PC-3 (cell line): ENCODE results near the gene PYROXD2. TPM values are rescaled to one million over a fixed set of nuclear protein-coding genes. Genes with fewer than 3 reads are reported as not detected.

ENCODE experiments used
- ATAC-seq: fragments of 200-7000 bp; cut with Tn5 transposase; 2 replicates; pipeline ENCODE4 v1.9.1; 2020; ENCODE audit warnings: mild to moderate bottlenecking, moderate library complexity
- BruUV-seq: library from RNA; stranded (reverse); fragments of 400-500 nt; replicated peaks from 2 replicates; lab custom pipeline; 2021; lab: Mats Ljungman, UMichigan
- CTCF ChIA-PET: fragments of 300-600 bp; sonication (Branson Sonifier 250); formaldehyde crosslinking; loops from one replicate; lab custom pipeline; 2022; ENCODE audit warnings: antibody characterized with exemption; lab: Charles Lee
- POLR2A ChIA-PET: fragments of 300-600 bp; sonication (Branson Sonifier 250); formaldehyde crosslinking; loops from one replicate; lab custom pipeline; 2022; ENCODE audit warnings: antibody characterized with exemption; ENCODE audit not compliant: unreplicated experiment; lab: Charles Lee
- DNase-seq: peaks from one replicate; pipeline ENCODE4 v3.0.0-alpha.2; 2015
- H2AFZ ChIP-seq: fragments of 300-600 bp; sonication (generic); 2 replicates; pipeline ENCODE4 v1.6.0; 2016; ENCODE audit warnings: antibody characterized with exemption, low read length
- H3F3A ChIP-seq: fragments of 300-600 bp; sonication (generic); one replicate; pipeline ENCODE4 v1.6.0; 2017; ENCODE audit warnings: antibody characterized with exemption, low read length, control low read depth, mild to moderate bottlenecking; ENCODE audit not compliant: unreplicated experiment
- H3K27ac ChIP-seq: fragments of 300-600 bp; sonication (generic); 2 replicates; pipeline ENCODE4 v1.5.1; 2016; ENCODE audit warnings: mild to moderate bottlenecking, low read length
- H3K27me3 ChIP-seq: fragments of 300-600 bp; sonication (generic); 2 replicates; pipeline ENCODE4 v1.6.1; 2016; ENCODE audit warnings: low read length, mixed read lengths
- H3K36me3 ChIP-seq: fragments of 300-600 bp; sonication (generic); 2 replicates; pipeline ENCODE4 v1.6.1; 2016; ENCODE audit warnings: low read depth, mixed run types, low read length, mixed read lengths
- H3K4me1 ChIP-seq: fragments of 300-600 bp; sonication (generic); 2 replicates; pipeline ENCODE4 v1.5.1; 2016; ENCODE audit warnings: low read length; ENCODE audit not compliant: insufficient read depth
- H3K4me2 ChIP-seq: fragments of 300-600 bp; sonication (generic); 2 replicates; pipeline ENCODE4 v1.6.0; 2016; ENCODE audit warnings: low read length
- H3K4me3 ChIP-seq: fragments of 300-600 bp; sonication (generic); 2 replicates; pipeline ENCODE4 v1.5.1; 2016; ENCODE audit warnings: mild to moderate bottlenecking, low read length, mixed read lengths
- H3K79me2 ChIP-seq: fragments of 300-600 bp; sonication (generic); 2 replicates; pipeline ENCODE4 v1.6.1; 2017; ENCODE audit warnings: low read length, mixed read lengths
- H3K9ac ChIP-seq: fragments of 300-600 bp; sonication (generic); 2 replicates; pipeline ENCODE4 v1.6.0; 2016; ENCODE audit warnings: mild to moderate bottlenecking, low read length
- H3K9me2 ChIP-seq: fragments of 300-600 bp; sonication (generic); replicated peaks from 2 replicates; pipeline ENCODE4 v1.6.1; 2016; ENCODE audit warnings: mixed run types, low read length, mixed read lengths
- H3K9me3 ChIP-seq: fragments of 300-600 bp; sonication (generic); 2 replicates; pipeline ENCODE4 v1.6.1; 2016; ENCODE audit warnings: low read length, mixed read lengths
- H4K20me1 ChIP-seq: fragments of 300-600 bp; sonication (generic); 2 replicates; pipeline ENCODE4 v1.6.1; 2016; ENCODE audit warnings: low read length, mixed read lengths
- CTCF ChIP-seq: fragments of 300-600 bp; sonication (generic); conservative IDR thresholded peaks from 2 replicates; pipeline ENCODE4 v1.5.1; 2017; ENCODE audit warnings: antibody characterized with exemption, low read depth, mild to moderate bottlenecking, low read length
- EZH2 ChIP-seq: fragments of 300-600 bp; sonication (generic); IDR thresholded peaks from one replicate; pipeline ENCODE4 v1.6.1; 2017; ENCODE audit warnings: antibody characterized with exemption, mild to moderate bottlenecking, low read length; ENCODE audit not compliant: unreplicated experiment
- EZH2phosphoT487 ChIP-seq: fragments of 300-600 bp; sonication (generic); IDR thresholded peaks from 2 replicates; pipeline ENCODE4 v1.6.1; 2018; ENCODE audit warnings: mild to moderate bottlenecking, antibody characterized with exemption, low read length, borderline replicate concordance
- intact Hi-C: fragments of 100-400 bp; cut with micrococcal nuclease; formaldehyde crosslinking; loops from 2 replicates; pipeline ENCODE4 v1.9.0; 2023
- total RNA-seq: library from RNA; depleted of rRNA; stranded (reverse); fragments of >200 nt; gene quantifications from 2 replicates; pipeline ENCODE4 v1.2.3, GENCODE V29; 2014

PYROXD2 gene
- total RNA-seq, 1 experiment from 2014 or later = 3.1 TPM

GRCh38 chr10:98444314-98445006 lies 29.5 kb upstream of the PYROXD2 start:
- TF ChIP-seq CTCF = no peak
- no peak for TF ChIP-seq EZH2phosphoT487
- TF ChIP-seq EZH2 = no peak
- Histone ChIP-seq H2AFZ (no peak overlapping the region), H3K4me3 (no peak overlapping the region), H3K79me2 (no peaks in the 10 kb centered on the region), H3K9me2 (no peaks in the 10 kb centered on the region), H3K9ac (no peak overlapping the region), H4K20me1 (no peaks in the 10 kb centered on the region), H3K9me3 (no peaks in the 10 kb centered on the region), H3F3A (no peaks in the 10 kb centered on the region), H3K27ac (no peak overlapping the region), H3K4me1 (peaks cover 13% of the 10 kb centered on the region; the same call in 1 of the 2 replicates), H3K27me3 (no peaks in the 10 kb centered on the region), H3K36me3 (no peaks in the 10 kb centered on the region), H3K4me2 (no peak overlapping the region)
- DNase-seq (no peak), ATAC-seq (no peak)
- TSS peak; percentile 12 for BruUV-seq
- ChIA-PET CTCF (no interaction called here), POLR2A (no interaction called here)
- intact Hi-C loops = no loop called here

GRCh38 chr10:98438715-98439114 lies 23.7 kb upstream of the PYROXD2 start:
- no peak for ATAC-seq
- Histone ChIP-seq H3K9me2 (no peaks in the 10 kb centered on the region), H4K20me1 (no peaks in the 10 kb centered on the region), H3K9me3 (no peaks in the 10 kb centered on the region), H3K4me2 (no peak overlapping the region), H3K9ac (no peak overlapping the region), H3K27me3 (no peaks in the 10 kb centered on the region), H3K4me3 (no peak overlapping the region), H2AFZ (no peak overlapping the region), H3F3A (no peaks in the 10 kb centered on the region), H3K36me3 (no peaks in the 10 kb centered on the region), H3K79me2 (no peaks in the 10 kb centered on the region), H3K4me1 (peaks cover 13% of the 10 kb centered on the region), H3K27ac (no peak overlapping the region)
- TF ChIP-seq EZH2phosphoT487 (no peak), CTCF (no peak), EZH2 (no peak)
- intact Hi-C loops = no loop called here
- BruUV-seq = no TSS peak
- POLR2A ChIA-PET = no interaction called here
- CTCF ChIA-PET = no interaction called here
- DNase-seq = no peak

- POLR2A ChIA-PET = no interaction called here
- BruUV-seq = no TSS peak
- Histone ChIP-seq H2AFZ (no peak overlapping the region), H3F3A (no peaks in the 10 kb centered on the region), H3K9me3 (no peaks in the 10 kb centered on the region), H3K4me2 (no peak overlapping the region), H3K27me3 (no peaks in the 10 kb centered on the region), H3K4me3 (no peak overlapping the region), H3K9me2 (no peaks in the 10 kb centered on the region), H3K36me3 (no peaks in the 10 kb centered on the region), H3K79me2 (no peaks in the 10 kb centered on the region), H3K27ac (no peak overlapping the region), H3K9ac (no peak overlapping the region), H3K4me1 (peaks cover 13% of the 10 kb centered on the region), H4K20me1 (no peaks in the 10 kb centered on the region)
- no peak for TF ChIP-seq EZH2phosphoT487
- TF ChIP-seq CTCF = no peak
- TF ChIP-seq EZH2 = no peak
- ATAC-seq (no peak), DNase-seq (no peak)
- intact Hi-C loops = no loop called here
- CTCF ChIA-PET = no interaction called here
Observed at GRCh38 chr10:98436704-98437103, 21.7 kb upstream of the PYROXD2 start.
